Stimulated activated CD4-positive, alpha-beta T cell treated with anti-CD3 and anti-CD28 coated beads, Interleukin-1b, Interleukin-23, amount 100 ng/mL, for 48 hours (primary cell): Measurements from ENCODE around the gene UNC5B.

Experiments
- DNase-seq: peaks from one replicate; pipeline ENCODE4 v3.0.0-alpha.2; 2020

UNC5B gene

DNA sequence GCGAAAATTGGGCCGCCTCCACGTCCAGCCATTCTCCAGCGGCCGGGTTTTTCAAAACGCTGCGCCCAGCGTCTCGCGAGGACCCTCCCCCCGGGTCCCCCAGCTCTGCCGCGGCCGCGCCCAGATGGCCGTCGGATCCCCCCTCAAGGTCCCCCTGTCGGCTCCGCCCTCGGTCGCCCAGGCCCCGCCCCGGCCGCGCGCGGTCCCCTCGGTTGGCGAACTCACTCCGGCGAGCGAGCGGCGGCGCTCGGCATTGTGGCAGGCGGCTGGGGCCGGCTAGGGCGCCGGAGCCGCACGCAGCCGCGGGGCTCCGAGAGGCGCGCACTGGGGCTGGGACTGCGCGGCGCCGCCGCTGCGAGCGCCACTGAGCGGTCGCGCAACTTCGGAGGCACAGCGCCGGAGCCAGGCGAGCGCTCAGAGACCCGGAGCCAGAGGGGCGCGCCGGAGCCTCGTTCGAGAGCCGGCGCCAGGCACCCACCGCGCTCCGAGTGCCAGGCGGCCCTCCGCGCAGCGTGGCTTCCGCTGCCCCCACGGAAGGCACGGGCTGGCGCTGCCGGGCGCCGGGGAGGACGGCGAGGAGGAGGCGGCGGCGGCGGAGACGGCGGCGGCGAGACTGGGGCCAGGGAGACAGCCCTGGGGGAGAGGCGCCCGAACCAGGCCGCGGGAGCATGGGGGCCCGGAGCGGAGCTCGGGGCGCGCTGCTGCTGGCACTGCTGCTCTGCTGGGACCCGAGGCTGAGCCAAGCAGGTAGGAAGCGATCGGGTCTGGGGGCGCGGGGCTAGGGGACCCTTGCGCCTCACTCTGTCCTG is at the start of gene UNC5B:
Gene UNC5B (plus strand): TSS at position 253 of the 809 bp plus-strand sequence. CDS start 416 bp downstream, at position 669.
- DNase-seq, result peak; percentile 63

- DNase-seq, result no peak
Observed at GRCh38 chr10:71173466-71173865, 38.9 kb upstream of the UNC5B start.

DNA sequence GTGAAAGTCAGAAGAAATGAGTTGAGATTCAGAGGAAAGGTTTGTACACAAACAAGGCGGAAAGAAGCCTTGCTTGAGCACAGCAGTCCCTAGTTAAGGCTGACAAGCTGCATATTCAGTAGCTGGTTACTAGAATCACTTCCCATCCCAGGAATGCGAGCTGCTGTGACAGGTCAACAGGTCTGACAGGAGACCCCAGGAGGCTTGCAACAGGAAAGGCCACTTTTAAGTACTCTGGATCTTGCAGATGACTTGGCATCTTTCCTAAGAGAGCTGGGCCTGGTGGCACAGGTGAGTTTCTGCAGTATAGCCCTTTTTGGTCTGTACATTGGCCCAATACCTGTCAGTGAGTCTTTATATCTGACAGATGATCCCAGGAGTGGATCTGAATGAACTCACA is 35.7 kb upstream of the UNC5B start:
- DNase-seq, result no peak

DNA sequence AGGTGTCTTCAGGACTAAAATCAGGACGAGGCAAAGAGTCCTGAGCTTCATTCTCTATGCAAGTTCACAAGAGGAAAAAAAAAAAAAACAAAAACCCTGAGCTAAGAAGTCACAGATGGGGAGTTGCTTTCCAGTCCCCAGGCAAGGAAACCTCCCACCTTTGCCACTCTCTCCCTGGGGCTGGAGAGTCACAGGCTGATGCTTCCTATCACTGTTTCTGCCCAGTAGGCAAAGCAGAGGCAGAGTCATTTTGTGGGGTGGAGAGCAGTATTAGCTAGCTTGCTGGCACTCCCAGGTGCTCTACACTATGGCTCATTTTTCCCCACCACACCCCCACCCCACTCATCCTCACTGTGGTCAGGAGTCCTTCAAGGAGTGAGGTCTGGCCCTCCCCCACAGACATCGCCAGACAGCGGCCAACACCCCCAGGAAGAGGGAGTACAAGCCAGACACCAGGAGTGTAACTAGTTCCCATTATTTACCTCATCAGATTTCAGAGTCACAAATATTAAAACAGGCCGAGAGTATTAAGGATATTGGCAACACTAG is 34.6 kb upstream of the UNC5B start:
- DNase-seq, result no peak

DNA sequence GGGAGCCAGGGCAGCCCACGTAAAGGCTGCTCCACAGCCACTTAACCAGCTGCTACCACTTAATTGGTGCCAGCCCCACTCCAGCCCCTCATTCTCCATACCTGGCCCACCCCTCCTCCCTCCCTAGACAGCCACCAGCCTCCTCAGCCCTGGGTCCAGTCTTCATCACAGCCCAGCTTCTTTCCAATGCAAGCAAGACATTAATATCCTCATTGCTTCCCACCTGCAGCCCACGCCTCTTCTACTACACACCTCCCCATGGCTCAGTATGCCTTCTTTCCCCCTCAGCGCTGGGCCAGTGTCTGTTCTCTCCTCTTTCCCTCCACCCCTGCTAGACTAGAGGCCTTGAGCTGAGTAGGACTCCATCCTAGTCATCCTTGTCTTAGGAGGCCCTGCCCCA is 33.5 kb upstream of the UNC5B start:
- DNase-seq, result no peak

- DNase-seq, result no peak
Observed at GRCh38 chr10:71179382-71179781, 33.0 kb upstream of the UNC5B start.

DNA sequence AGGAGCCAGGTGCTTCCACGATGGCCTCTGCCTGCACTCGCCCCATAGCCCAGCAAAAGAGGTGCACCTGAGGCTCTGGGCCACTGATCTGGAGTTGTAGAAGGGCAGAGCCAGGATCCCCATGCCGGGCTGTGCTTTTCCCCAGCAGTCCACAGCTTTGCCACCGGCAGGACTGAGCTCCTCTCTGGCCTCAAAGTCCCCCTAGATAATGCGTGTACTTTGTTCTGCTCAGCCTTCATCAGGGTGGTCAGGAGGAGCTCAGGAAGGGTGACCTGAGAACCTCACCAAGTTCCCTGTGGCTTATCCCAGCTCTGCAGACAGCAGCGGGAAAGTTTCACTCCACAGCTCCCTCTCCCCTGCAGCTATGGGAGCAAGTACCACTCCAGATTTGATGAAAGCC is 27.9 kb upstream of the UNC5B start:
- no peak for DNase-seq

- DNase-seq, result no peak
Observed at GRCh38 chr10:71185209-71185608, 27.2 kb upstream of the UNC5B start.

DNA sequence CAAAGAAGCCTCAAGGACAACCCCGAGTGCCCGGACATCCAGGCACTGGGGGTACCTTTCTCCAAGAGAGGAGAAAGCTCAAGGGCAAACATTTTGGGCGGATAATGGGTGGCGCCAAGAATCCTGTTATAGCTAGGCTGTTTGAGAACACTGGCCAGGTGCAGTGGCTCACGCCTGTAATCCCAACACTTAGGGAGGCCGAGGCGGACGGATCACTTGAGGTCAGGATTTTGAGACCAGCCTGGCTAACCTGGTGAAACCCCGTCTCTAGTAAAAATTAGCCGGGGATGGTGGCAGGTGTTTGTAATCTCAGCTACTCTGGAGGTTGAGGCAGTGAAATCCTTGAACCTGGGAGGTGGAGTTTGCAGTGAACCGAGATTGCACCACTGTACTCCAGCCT is 25.2 kb upstream of the UNC5B start:
- DNase-seq, result no peak

GRCh38 chr10:71187600-71187999 is 24.8 kb upstream of the UNC5B start:
- DNase-seq, result no peak

GRCh38 chr10:71188201-71188600 is 24.2 kb upstream of the UNC5B start:
- no peak for DNase-seq

- no peak for DNase-seq
Observed at GRCh38 chr10:71191019-71191418, 21.4 kb upstream of the UNC5B start.

DNA sequence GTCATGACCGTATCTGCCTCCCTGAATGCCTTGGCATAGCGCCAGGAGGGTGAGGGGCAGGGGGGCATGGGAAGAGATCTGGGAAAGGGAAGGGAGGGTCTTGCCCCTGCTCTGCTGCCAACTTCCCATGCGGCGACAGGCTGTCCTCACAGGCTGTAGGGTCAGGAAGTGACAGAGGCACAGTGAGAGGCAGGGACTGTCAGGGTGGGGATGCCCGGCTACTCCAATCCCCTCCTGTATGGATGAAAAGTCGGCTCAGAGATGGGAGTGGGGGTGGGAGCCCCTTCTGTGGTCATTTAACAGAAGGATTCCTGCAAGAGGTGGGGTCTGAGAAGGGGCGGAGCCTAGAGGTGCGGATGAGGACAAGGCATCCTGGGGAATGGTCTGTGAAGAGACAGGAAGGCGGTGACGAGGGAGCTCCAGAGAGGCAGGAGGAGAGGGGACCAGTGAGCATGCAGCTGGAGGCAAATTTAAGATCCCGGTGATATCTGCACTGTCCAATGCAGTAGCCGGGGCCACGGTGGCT is 20.8 kb upstream of the UNC5B start:
- DNase-seq, result no peak

DNA sequence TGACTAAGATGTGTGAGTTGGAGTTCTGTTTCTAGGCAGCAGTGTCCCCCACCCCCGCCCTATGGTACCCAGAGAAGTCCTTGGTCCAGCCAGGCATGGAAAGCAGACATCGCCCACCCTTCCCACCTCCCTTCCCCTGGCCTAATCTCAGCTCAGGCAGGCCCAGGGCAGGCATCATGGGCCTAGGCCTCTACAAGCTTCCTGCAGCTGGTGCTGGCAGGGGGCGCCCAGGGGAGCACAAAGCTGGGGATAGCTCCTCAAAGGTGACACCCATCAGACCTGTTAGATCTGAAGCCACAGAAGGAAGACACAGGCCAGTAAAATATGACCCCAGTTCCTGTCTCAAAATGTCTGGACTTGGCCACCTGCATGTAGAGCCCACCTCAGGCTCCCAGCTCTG is 18.9 kb upstream of the UNC5B start:
- DNase-seq, result no peak

GRCh38 chr10:71197955-71198354 is 14.4 kb upstream of the UNC5B start:
- no peak for DNase-seq

DNA sequence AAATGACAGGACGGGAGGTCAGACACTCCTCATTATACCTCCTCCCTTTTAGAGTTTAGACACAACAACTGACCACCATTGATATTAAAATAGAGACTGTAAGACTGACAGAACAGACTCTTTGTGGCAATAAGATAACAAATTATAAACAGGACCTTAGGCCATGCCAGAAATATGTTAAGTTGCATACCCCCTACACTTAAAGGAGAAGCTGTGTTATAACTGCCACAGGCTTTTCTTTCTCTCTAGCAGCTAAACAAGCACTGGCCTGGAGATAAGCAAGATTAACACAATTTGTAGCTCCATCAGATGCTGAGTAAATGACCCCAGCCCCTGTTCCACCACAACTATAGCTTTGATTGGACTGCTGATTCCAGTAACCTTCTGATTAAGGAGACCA is 10.5 kb upstream of the UNC5B start:
- DNase-seq, result no peak

DNA sequence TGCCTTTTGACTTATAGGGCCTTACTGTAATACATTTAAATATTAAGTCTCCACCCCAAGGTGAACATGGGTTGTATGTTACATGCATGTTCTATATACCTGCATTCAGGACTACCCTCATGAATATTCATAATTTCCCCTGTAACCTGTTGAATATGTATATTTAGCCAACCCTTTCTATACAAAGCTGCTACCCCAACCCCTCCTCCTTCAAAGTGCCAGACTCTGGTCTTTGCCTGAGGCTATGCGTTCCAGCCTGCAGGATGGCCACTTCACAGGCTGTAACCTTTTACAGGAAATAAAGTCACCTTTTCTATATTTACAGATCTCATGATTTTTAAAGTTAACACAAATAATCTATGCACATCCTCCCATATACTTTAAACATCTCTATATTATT is 10.1 kb upstream of the UNC5B start:
- no peak for DNase-seq

- no peak for DNase-seq
Observed at GRCh38 chr10:71203124-71203523, 9.2 kb upstream of the UNC5B start.

- no peak for DNase-seq
Observed at GRCh38 chr10:71203716-71204115, 8.7 kb upstream of the UNC5B start.

DNA sequence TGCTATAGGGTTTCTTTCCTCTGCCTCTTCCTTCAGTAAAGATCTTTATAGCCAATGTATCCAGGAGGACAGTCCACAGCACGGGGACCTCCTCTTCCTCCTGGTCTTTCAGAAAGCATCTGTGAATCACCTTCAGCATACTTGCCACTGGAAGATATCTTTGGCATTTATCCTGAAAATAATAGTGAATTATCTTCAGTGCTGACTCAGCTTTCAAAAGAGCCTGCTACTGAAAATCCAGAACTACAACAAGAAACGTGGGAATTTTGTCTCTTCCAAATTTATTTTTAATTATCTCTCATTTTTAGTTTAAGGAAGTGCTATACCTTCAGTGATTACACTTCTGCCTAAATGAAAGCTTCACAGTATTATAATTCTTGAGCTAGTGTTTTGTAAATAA is 7.6 kb upstream of the UNC5B start:
- DNase-seq, result no peak

DNA sequence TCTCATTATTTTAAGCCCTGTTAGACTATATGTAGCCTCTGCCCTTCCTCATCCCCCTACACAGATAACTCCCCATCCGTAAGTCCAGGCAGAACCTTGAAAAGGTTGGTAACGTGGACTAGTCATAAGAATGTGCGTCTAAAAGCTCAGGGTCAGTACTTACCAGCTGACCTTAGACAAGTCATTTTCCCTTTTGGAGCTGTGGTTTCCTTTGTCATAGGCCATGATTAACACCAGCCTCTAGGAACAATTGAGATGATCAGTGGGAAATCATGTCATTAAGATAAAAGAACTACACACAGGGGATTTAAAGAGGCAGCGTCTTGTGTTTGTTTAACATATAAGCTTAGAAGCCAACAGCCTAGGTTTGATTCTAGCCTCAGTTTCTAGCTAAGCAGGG is 6.9 kb upstream of the UNC5B start:
- DNase-seq, result no peak

GRCh38 chr10:71206911-71207310 is 5.5 kb upstream of the UNC5B start:
- DNase-seq, result no peak

DNA sequence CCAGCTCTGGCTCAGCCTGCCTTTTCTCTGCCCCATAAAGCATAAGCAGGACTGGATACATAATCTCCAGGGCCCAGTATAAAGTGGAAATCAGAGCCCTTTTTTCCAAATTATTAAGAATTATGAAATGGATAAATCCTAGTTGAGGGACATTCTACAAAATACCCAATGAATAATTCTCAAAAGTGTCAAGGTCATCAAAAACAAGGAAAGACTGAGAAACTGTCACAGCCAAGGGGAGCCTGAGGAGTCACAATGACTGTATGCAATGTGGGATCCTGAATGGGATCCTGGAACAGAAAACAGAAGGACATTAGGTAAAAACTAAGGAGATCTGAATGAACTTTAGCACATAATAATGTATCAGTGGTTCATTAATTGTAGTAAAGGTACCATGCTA is 4.8 kb upstream of the UNC5B start:
- DNase-seq, result no peak

- DNase-seq, result no peak
Observed at GRCh38 chr10:71209352-71209715, 3.0 kb upstream of the UNC5B start.
